HG02981 (cell line): ENCODE measurements around the gene CLEC20A.

Experiments
- ATAC-seq: cut with Tn5 transposase; IDR thresholded peaks from one replicate; pipeline ENCODE4 v1.9.1; 2021; ENCODE audit warnings: mild to moderate bottlenecking, moderate library complexity; ENCODE audit not compliant: unreplicated experiment

CLEC20A gene

DNA sequence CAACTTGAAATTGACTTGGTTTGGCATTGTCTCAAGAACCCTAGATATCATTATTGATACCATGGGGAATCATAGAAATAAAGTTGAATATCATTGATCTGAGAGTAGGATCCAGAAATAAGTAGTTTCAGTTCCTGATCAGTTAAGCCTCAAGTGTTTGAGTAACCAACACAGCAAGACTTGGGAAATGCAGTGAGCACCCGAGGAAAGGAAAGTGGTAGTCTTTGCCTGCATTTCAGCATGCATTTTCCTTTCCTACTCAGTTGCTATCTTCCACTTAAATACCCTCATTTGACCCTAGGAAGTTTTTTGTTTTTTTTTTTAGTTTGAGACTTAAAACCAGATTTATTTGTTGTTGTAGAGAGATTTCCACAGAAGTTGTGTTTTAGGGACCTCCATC lies 18.9 kb downstream of the CLEC20A start:
- ATAC-seq: no peak

DNA sequence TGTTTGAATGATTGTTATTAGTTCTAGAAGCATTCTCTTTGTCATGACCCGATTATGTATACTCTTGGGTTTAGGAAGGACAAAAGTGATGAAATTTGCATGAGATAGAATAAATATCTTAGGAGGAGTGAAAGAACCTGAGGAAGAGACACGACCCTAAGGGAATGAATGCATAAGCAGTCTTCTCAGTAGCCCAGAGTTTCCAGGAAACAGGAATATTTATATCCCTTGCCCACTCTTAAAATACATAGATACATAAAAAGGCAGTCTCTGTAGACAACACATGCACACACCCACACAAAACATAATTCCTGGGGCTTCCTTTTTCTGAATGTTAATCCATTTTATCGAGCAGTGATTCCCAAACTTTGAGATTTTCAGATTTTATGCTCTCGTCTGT lies 19.4 kb downstream of the CLEC20A start:
- ATAC-seq: no peak

- no peak for ATAC-seq
Measured at GRCh38 chr1:178472531-178472930, 24.2 kb downstream of the CLEC20A start.

DNA sequence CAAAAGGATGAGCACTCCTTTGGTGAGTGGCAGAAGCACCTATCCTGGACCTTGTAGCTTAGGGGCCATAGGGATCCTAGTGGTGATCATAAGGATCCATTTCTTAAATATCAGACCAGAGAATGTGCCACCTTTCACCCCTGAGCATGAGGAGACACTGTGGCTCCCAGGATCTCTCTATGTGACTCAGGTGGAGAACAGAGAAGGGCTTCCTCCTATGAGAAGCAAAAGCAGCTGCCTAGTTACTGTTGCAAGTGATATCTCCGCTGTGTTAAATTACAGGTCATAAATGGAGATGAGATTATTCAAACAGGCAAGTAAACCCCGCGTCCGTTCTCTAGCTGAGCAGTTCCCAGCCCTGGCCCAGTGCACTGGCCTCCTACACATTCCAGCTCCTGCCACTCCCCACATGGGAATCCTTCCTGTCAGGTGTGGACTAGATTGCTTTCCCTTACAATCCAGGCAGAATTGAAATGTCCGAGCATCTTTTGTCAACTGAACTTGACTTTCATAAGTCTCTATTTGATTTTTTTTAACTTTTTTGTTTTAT lies 26.3 kb downstream of the CLEC20A start:
- ATAC-seq: no peak

- ATAC-seq: no peak
Measured at GRCh38 chr1:178467837-178468236, 28.9 kb downstream of the CLEC20A start.

GRCh38 chr1:178465011-178465410 lies 31.8 kb downstream of the CLEC20A start:
- ATAC-seq: no peak

DNA sequence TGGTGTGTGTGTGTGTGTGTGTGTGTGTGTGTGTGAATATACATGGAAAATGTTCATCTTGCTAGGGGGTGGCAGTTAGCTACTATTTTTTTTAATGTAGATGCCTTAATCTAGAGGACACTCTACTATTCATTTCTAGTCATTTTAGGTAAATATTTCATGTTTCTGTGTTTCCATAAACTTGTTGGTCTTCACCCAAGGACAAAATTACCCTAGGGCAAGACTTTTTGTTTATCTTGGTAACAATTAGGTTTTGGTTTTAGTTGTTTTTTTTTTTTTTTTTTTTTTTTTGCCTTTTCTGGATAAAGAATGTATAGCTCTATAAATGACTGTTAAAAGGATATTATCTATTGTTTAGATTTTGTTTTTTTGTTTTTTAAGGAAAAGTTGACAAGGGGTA lies 32.2 kb downstream of the CLEC20A start:
- ATAC-seq: no peak

GRCh38 chr1:178464141-178464540 lies 32.6 kb downstream of the CLEC20A start:
- ATAC-seq: no peak

DNA sequence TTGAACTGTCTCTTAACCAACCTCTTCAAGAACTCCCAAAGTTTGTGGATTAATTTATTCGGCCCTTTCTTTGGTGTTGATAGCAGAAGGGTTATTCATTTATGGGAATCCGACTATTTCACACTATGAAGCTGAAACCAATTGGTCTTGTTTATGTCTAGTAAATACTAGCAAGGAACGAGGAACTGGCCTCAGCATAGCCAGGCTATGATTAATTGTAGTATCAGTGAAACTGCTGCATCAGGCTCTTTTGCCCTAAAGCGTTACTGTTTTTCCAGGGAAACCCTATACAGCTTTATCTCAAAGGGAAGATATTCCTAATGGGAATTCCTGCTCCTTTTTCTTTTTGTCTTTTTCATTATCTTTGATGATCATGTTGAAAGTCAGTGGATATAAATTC lies 35.1 kb downstream of the CLEC20A start:
- no peak for ATAC-seq

GRCh38 chr1:178461104-178461503 lies 35.7 kb downstream of the CLEC20A start:
- ATAC-seq: no peak

DNA sequence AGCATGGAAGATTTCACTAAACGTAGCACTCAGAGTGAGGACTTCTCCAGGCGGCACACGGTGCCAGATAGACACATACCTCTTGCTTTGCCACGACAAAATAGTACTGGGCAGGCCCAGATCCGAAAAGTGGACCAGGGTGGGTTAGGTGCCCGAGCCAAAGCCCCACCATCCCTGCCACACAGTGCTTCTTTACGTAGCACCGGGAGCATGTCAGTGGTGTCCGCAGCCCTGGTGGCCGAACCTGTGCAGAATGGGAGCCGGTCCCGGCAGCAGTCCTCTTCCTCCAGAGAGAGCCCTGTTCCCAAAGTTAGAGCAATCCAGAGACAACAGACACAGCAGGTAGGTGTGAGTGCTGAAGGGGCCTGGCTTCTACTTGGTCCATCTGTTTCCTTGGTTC lies 38.6 kb downstream of the CLEC20A start:
- ATAC-seq: no peak

DNA sequence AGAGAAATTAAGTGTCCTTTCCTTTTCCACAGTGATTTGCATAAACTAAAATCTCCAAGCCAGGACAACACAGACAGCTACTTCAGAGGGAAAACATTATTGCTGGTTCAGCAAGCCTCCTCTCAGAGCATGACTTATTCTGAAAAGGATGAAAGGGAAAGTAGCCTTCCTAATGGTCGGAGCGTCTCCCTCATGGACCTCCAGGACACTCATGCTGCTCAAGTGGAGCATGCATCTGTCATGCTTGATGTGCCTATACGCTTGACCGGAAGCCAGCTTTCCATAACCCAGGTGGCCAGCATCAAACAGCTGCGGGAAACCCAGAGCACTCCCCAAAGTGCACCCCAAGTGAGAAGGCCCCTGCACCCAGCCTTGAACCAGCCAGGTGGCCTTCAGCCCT lies 39.1 kb downstream of the CLEC20A start:
- no peak for ATAC-seq

DNA sequence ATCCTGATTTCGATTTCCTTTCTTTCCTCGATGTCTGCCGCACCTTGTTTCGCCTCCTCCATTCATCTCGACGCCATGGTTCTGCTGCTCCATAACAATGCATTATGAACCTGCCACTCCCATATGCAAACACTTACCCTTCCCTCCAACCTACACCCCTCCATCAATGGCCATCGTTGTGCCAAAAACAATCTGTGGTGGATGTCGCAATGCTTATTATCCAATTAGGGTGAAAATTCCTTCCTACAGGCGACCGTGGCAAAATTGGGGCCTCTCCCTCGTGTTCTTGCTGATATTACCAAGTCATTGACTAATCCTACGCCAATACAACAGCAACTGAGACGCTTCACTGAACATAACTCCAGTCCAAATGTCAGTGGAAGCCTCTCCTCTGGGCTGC lies 40.3 kb downstream of the CLEC20A start:
- ATAC-seq: no peak

DNA sequence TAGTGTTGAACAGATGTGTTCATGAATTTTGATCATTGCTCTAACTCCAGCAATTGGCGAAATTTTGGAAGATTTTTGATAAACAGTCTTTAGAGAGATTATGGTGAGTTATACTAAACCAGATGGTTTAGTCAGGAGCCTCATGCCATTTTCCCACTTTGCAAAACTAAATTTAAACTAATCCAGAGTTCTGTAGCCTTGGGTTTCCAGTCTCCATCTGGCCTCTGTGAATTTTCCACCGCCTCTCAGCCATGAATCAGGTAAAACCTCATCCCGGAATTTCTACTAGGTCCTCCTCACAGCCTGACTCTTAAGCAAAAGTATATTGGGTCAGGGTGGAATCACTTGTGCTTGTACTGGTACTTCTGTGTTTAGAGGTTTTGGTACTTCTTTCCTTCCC lies 44.8 kb downstream of the CLEC20A start:
- no peak for ATAC-seq

GRCh38 chr1:178451529-178451928 lies 45.2 kb downstream of the CLEC20A start:
- no peak for ATAC-seq

DNA sequence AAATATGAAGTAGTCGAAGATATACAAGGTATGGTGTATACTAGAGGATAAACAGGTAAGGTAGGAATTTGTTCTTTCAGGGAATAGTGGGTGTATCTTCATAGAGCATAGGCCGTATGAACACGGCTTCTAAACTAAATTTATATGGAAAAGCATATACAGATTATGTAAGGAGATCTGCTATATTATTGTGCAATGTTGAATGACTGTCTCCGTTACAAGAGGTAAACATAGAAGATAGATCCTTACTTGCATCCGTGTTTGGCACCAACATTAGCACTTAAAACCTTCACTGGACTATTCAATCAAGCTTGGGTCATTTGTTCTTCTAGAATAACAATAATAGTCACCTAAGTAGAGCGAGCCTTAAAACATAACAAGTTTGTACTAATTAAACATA lies 45.9 kb downstream of the CLEC20A start:
- ATAC-seq: no peak

DNA sequence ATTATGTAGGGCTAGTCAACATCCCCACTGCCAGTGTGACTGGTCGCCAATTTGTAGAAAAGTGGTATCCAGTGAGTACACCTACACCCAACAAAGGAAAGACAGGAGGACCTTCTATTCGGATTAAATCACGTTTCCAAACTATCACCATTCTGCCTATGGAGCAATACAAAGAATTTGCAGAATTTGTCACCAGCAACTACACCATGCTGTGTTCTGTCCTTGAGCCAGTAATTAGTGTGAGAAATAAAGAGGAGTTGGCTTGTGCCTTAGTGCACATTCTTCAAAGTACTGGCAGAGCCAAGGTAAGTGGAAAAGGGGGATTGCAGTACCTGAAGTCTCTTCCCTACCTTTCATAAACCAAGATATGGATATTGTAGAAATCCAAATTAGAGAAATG lies 53.8 kb downstream of the CLEC20A start:
- ATAC-seq: no peak

DNA sequence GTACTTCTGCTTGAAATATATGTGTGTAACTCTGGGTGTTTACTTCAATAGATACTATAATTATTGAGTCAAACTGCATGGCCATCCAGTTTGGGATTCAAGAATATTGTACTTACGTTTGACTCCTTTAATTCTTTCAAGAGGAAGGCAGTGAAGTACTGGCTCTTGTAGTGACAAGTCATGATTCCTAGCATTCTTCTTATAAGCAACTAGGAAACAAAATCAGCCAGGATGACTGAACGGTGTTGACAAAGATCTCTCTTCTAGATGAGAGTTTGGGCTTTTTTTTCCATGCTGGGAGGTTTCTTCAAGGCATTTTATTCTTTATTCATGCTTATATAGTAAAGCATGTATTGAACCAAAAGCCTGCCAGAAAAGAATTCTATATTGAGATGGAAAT lies 58.3 kb downstream of the CLEC20A start:
- ATAC-seq: no peak

DNA sequence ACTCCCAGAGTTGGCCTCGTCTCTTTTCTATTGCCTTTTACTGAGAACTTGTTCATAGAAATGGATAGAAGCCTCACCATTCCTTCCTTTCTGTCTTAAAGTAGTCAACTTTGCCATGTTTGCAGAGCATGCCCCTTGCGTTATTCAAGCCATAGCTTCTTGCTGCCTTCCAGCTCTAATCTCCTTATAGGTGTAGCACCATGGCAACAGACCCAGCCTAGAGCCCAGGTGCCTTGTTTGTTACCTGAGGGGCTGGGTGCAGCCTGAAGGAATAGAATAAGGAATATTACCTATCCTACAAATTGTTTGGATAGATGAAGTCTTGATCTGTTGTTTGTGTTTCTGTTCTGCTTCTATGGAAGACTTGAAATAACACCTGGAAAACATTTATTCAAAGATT lies 59.9 kb downstream of the CLEC20A start:
- no peak for ATAC-seq

- ATAC-seq: no peak
Measured at GRCh38 chr1:178434899-178435435, 61.8 kb downstream of the CLEC20A start.

- ATAC-seq: no peak
Measured at GRCh38 chr1:178434360-178434759, 62.4 kb downstream of the CLEC20A start.
